H1 (cell line): ENCODE results near the gene LMBR1.

Source experiments
- CEBPB ChIP-seq: IDR thresholded peaks from 2 replicates; pipeline ENCODE4 v1.6.1; 2012; ENCODE audit warnings: low read depth, low read length
- EZH2 ChIP-seq: fragments of 200-600 bp; sonication (generic); IDR thresholded peaks from 2 replicates; pipeline ENCODE4 v1.7.1; 2012; ENCODE audit warnings: low read depth, mild to moderate bottlenecking, moderate library complexity, low read length, inconsistent platforms; ENCODE audit not compliant: severe bottlenecking
- HDAC6 ChIP-seq: IDR thresholded peaks from one replicate; pipeline ENCODE4 v1.7.1; 2012; ENCODE audit warnings: low read depth, mild to moderate bottlenecking, inconsistent platforms, low read length, moderate library complexity
- JUN ChIP-seq: IDR thresholded peaks from 2 replicates; pipeline ENCODE4 v1.6.1; 2011; ENCODE audit warnings: low read depth, mild to moderate bottlenecking, improper control_type of control experiment, low read length
- JUND ChIP-seq: IDR thresholded peaks from 2 replicates; pipeline ENCODE4 v1.6.1; 2011; ENCODE audit warnings: mild to moderate bottlenecking, improper control_type of control experiment, low read length
- KDM1A ChIP-seq: fragments of 200-600, 300-600 bp; sonication (generic); IDR thresholded peaks from 2 replicates; pipeline ENCODE4 v1.7.1; 2016; ENCODE audit warnings: mild to moderate bottlenecking, low read length, borderline replicate concordance
- POLR2A ChIP-seq, 2 experiments: IDR thresholded peaks; 1 replicate in 1 of 2; 2 replicates in 1 of 2; pipeline ENCODE4 v1.6.1; 2011; ENCODE audit warnings: low read depth in 2 of 2, low read length in 2 of 2, mild to moderate bottlenecking in 2 of 2; ENCODE audit errors: control extremely low read depth in 1 of 2
- POU5F1 ChIP-seq: IDR thresholded peaks from 2 replicates; pipeline ENCODE4 v1.6.1; 2011; ENCODE audit warnings: low read depth, mild to moderate bottlenecking, low read length, moderate library complexity
- RAD21 ChIP-seq, 2 experiments: IDR thresholded peaks in 1 of 2; conservative IDR thresholded peaks in 1 of 2; 2 replicates each; pipeline ENCODE4 v1.6.1; 2011; ENCODE audit warnings: low read depth in 2 of 2, low read length in 2 of 2, improper control_type of control experiment in 1 of 2, inconsistent platforms in 1 of 2, mild to moderate bottlenecking in 1 of 2, moderate library complexity in 1 of 2
- RXRA ChIP-seq: IDR thresholded peaks from 2 replicates; pipeline ENCODE4 v1.6.1; 2011; ENCODE audit warnings: low read depth, mild to moderate bottlenecking, low read length, moderate library complexity; ENCODE audit not compliant: insufficient read depth
- SP2 ChIP-seq: IDR thresholded peaks from 2 replicates; pipeline ENCODE4 v1.6.1; 2012; ENCODE audit warnings: mild to moderate bottlenecking, low read length, inconsistent platforms
- TCF12 ChIP-seq: IDR thresholded peaks from 2 replicates; pipeline ENCODE4 v1.6.1; 2011; ENCODE audit warnings: low read depth, mild to moderate bottlenecking, low read length
- TF ChIP-seq, protein P1 (sequence below): IDR thresholded peaks from 2 replicates; pipeline ENCODE4 v1.6.1; 2012; ENCODE audit warnings: low read length, inconsistent platforms
- TF ChIP-seq, protein P2 (sequence below), 3 experiments: IDR thresholded peaks; 1 replicate in 2 of 3; 2 replicates in 1 of 3; pipeline versions ENCODE4 v1.5.1 to v1.6.1; 2011; ENCODE audit warnings: low read length in 3 of 3, mild to moderate bottlenecking in 3 of 3, inconsistent platforms in 2 of 3, low read depth in 1 of 3, moderate library complexity in 1 of 3; ENCODE audit not compliant: insufficient read depth in 1 of 3; ENCODE audit errors: control extremely low read depth in 1 of 3

DNA sequence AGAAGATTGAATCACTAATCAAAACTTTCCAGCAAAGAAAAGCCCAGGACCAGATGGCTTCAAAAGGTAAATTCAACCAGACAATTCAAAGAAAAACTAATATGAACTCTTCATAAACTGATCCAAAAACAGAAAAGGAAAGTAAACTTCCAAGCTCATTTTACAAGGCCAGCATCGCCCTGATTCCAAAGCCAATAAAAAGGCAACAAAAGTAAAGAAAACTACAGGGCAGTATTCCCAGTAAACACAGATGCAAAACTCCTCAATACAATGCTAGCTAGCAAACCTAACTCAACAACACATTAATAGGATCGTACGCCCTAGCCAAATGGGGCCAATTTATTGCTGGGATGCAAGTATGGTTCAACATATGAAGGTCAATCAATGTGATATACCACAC lies 199.4 kb downstream of the LMBR1 start:
- TF ChIP-seq, protein P1, sequence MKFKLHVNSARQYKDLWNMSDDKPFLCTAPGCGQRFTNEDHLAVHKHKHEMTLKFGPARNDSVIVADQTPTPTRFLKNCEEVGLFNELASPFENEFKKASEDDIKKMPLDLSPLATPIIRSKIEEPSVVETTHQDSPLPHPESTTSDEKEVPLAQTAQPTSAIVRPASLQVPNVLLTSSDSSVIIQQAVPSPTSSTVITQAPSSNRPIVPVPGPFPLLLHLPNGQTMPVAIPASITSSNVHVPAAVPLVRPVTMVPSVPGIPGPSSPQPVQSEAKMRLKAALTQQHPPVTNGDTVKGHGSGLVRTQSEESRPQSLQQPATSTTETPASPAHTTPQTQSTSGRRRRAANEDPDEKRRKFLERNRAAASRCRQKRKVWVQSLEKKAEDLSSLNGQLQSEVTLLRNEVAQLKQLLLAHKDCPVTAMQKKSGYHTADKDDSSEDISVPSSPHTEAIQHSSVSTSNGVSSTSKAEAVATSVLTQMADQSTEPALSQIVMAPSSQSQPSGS, result no peak
- TF ChIP-seq POU5F1 (no peak), RAD21 (IDR thresholded peaks at IDR 0.05 in 1 of 2, conservative IDR thresholded peaks at IDR 0.05 in 1 of 2; ENCODE audit: low read depth in 2 of 2, low read length in 2 of 2) (no peak), TCF12 (no peak), JUN (no peak), KDM1A (no peak), POLR2A (IDR thresholded peaks at IDR 0.05; ENCODE audit: control extremely low read depth in 1 of 2, low read depth in 2 of 2, low read length in 2 of 2) (no peak), HDAC6 (no peak), EZH2 (no peak), RXRA (no peak), SP2 (no peak), JUND (no peak), CEBPB (no peak)
- TF ChIP-seq, protein P2, sequence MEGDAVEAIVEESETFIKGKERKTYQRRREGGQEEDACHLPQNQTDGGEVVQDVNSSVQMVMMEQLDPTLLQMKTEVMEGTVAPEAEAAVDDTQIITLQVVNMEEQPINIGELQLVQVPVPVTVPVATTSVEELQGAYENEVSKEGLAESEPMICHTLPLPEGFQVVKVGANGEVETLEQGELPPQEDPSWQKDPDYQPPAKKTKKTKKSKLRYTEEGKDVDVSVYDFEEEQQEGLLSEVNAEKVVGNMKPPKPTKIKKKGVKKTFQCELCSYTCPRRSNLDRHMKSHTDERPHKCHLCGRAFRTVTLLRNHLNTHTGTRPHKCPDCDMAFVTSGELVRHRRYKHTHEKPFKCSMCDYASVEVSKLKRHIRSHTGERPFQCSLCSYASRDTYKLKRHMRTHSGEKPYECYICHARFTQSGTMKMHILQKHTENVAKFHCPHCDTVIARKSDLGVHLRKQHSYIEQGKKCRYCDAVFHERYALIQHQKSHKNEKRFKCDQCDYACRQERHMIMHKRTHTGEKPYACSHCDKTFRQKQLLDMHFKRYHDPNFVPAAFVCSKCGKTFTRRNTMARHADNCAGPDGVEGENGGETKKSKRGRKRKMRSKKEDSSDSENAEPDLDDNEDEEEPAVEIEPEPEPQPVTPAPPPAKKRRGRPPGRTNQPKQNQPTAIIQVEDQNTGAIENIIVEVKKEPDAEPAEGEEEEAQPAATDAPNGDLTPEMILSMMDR (IDR thresholded peaks at IDR 0.05; ENCODE audit: control extremely low read depth in 1 of 3, insufficient read depth in 1 of 3, low read depth in 1 of 3, low read length in 3 of 3), result no peak
